HG03159 (cell line): ENCODE measurements around the gene LRIG1.
A peak's percentile ranks its signal among the peaks of the same experiment; 100 is the strongest.

Experiments
- ATAC-seq: cut with Tn5 transposase; IDR thresholded peaks from one replicate; pipeline ENCODE4 v1.9.1; 2021; ENCODE audit warnings: mild to moderate bottlenecking, moderate library complexity; ENCODE audit not compliant: unreplicated experiment

LRIG1 gene

GRCh38 chr3:66404903-66405700, 95.7 kb downstream of the LRIG1 start:
- no peak for ATAC-seq

- ATAC-seq = no peak
These were observed 96.6 kb downstream of the LRIG1 start for GRCh38 chr3:66404197-66404596.

- no peak for ATAC-seq
These were observed 97.4 kb downstream of the LRIG1 start for GRCh38 chr3:66403323-66403990.

DNA sequence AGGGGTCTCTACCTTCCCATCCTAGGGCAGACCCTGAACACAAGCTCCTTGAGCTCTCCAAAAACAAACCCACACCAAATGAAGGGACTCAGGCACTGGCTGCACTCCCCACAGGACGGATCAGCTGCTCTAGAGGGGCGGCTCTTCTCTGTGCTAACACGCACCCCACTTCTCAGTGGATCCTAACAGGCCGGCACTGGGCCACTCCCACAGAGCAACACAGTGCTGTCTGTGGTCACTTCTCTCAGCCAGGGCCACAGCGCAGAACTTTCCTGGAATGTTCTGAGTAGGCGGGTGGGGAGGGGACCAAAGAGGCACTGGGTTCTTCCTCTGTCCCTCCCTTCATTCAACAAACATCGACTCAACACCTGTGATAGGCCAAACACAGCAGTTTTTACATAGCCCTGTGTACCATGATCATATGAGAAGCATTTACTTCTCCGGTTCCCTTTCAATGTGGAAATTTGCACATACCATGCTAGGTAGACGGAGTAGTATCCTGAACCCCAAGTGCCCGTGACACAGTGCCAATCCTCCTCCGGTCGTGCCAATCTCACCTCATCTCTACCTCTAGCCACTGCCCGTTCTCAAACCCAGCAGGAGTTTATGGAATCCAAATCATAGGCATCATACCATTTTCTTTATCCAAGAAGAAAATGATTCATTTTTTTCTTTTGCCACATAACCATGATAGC, 98.1 kb downstream of the LRIG1 start:
- ATAC-seq = no peak

DNA sequence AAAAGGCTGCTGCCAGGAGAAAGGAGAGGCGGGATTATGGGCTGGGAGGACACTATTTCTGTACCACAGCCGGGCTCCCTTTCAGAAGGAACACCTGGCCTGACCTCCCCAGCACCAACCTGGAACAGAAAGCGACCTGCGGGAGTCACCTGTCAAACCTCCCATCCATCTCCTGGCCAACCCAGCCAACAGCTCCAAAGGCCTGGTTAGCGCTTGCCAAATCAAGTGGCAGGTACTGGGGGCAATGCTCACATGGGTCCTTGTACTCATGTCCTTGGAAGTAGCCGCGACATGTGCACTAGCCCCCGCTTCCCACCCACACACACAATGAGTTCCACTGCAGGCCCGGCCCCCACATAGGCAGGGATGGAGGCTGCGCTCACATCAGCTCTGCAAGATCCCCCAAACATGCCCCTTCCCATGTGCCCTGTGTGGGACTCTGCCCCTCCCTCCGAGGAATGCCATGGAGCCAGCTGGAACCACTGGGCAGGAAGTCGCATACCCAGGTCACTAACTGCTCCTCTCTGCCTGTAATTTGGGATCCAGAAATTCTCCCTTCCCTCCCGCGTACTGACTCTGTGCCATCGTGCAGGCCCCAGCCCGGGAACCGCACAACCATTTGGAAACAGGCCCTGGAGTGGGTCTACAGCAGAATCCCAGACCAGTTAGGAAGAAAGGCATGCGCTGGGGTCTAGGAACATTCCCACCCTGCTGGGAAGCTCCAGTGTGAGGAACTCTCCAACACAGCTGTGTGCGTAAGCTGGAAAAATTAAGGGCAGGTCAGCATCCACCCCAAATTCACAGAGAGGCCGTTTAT, 98.9 kb downstream of the LRIG1 start:
- ATAC-seq = no peak

DNA sequence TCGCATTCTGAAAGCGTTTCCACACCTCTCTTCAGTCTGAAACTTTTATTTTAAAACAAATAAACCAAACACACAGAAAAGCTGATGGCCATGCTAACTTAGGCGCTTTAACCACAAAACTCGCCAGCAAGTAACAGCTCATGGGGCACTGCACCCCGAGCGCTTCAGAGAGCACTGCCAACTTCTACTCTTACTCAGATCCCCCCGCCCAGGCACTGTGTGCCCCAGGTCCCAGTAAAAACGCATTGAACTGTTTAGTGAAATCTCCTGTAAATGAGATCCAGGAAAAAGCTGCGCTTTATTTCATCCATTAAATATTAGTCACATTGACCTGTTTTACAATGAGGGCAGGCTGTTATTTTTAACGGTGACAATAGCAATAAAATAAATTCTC, 99.7 kb downstream of the LRIG1 start:
- no peak for ATAC-seq

DNA sequence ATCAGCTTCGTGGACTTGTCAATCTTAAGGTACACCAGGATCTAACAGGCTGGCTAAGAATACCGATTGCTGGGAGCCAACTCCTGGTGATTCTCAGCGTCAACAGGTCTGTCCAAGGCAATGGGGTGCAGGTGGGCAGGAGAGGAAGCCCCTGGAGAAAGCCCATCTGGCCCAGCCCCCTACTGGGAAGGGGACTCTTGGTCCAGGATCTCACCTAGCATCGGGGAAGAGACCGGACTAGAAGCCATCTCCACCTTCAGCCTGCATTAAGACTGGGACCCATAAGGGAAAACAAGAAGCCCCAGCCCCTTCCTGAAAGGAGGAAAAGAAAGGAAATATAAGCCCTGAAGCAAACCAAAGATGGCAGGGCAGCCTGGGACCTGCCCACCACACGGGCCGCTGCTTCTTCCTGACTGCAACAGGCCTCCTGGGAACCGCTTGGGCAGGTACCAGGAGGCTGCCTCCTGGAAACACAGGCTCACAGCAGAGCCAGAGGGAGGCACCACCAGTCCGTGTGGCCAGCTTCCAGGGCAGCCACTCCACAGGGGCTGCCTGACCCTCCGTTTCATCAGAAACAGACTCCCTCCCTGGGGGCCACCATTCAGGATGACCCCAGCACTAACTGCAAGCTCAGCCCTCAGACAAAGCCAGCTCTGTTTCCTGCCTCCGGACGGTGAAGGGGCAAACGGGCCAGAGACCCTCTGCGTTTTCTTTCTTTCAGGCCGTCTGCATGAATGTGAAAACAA, 100.2 kb downstream of the LRIG1 start:
- ATAC-seq = no peak

GRCh38 chr3:66399529-66400232, 101.1 kb downstream of the LRIG1 start:
- no peak for ATAC-seq

GRCh38 chr3:66398228-66399025, 102.4 kb downstream of the LRIG1 start:
- ATAC-seq = no peak

DNA sequence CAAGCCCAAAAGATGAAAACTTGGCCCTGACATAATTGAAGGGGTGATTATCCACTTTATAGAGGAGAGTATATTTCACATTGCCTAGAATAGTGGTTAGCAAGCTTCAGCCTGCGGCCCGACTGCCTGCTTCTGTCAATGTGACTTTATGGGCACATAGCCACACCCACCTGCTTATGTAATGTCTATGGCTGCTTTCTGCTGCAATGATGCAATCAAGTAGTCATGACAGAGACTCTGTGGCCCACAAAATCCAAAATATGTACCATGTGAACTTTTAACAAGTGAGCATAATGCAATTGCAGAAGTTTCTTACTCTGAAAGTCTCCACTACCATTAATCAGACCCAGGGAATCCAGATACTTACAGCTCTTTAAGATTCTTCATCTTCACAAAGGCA, 103.1 kb downstream of the LRIG1 start:
- ATAC-seq = no peak

DNA sequence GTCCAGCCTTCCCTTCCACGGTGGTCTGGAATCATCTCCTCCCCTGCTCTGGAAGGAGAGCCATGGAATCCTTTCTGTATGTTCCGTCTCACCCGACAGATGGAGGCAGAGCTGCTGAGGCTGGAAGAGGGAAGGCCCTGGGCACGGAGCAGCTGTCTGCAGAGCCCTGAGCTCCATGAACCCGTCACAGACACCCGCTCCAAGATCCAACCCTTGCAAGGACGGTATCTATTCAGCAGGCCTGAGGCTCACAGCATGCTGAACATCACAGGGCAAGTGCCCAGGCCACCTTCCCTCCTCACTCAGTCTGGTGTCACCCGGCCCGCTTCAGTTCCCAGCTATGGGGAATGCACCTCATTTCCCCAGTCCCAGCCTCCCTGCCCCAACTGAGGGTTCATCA, 103.9 kb downstream of the LRIG1 start:
- no peak for ATAC-seq

- no peak for ATAC-seq
These were observed 104.6 kb downstream of the LRIG1 start for GRCh38 chr3:66396161-66396760.

- ATAC-seq = no peak
These were observed 105.2 kb downstream of the LRIG1 start for GRCh38 chr3:66395635-66396034.

- no peak for ATAC-seq
These were observed 106.0 kb downstream of the LRIG1 start for GRCh38 chr3:66394753-66395249.

GRCh38 chr3:66394019-66394752, 106.6 kb downstream of the LRIG1 start:
- peak; percentile 87 for ATAC-seq

GRCh38 chr3:66393333-66394005, 107.4 kb downstream of the LRIG1 start:
- peak; percentile 21 for ATAC-seq

GRCh38 chr3:66392966-66393332, 107.9 kb downstream of the LRIG1 start:
- ATAC-seq = no peak
